HG03457 (cell line): ENCODE results near the gene GAK.
"Not testable (repeated sequence)": the region's sequence is repeated elsewhere in the genome, so short reads cannot be mapped to it uniquely, and the experiment has no call there.

Source experiments
- ATAC-seq: cut with Tn5 transposase; IDR thresholded peaks from one replicate; pipeline ENCODE4 v1.9.1; 2021; ENCODE audit warnings: moderate number of reproducible peaks; ENCODE audit not compliant: unreplicated experiment

GAK gene

DNA sequence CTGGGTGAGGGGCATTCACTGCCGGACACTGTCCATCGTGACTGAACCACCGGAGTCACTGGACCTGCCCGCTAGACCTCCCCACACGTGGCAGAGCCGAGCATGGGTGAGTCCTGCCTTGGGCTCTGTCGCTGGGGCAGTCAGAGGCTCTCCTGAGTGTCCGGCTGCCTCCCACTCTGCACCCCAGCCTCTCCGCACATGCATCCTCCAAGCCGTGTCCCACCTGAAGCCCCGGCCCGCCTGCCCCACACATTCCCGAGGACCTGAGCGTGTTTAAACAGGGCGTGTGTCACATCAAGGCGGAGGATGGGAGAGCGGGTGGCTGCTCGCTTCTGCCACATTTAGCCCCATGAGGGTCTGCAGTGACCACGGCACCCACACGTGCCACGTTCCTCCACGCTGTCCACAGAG lies 110.9 kb downstream of the GAK start:
- ATAC-seq, result no peak

DNA sequence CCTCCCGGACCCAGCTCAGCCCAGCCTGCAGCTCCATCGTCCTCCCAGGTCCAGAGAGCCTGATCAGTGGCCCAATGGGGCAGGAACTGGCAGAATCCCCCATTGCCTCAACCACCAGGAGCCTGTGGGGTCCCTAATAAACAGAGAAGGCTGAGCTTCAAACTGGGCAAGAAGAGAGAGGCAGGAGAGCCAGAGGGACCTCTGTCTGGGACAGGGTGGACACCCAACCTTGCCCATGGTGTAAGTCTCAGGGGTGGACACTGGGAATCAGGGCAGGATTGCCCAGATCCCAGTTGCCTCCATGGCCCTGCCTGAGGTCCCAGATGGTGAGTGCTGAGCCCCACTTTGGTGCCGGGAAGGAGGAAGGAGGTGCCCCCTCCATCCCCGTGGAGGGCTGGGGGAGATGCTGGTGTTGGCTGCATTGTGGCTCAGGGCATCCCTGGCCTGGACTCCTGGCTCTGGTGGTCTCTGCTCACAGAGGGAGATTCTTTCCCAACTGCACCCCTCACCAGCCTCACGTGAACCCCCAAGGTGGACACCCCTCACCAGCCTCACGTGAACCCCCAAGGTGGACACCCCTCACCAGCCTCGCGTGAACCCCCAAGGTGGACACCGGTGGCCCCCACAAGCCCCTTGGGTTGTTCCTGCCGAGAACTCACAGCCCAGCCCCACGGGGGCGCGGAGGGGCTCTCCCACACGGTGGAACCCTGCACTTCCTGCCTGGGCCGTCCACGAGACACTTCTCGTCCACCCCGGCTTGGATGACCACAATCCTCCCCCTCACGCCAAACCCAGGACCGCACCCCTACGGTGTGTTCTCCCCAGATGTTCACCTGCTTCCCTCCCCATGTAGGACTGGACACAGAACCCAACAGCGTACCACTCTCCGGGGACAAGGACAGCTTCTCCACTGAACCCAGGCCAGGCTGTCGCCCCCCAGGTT lies 111.6 kb downstream of the GAK start:
- ATAC-seq, result no peak

DNA sequence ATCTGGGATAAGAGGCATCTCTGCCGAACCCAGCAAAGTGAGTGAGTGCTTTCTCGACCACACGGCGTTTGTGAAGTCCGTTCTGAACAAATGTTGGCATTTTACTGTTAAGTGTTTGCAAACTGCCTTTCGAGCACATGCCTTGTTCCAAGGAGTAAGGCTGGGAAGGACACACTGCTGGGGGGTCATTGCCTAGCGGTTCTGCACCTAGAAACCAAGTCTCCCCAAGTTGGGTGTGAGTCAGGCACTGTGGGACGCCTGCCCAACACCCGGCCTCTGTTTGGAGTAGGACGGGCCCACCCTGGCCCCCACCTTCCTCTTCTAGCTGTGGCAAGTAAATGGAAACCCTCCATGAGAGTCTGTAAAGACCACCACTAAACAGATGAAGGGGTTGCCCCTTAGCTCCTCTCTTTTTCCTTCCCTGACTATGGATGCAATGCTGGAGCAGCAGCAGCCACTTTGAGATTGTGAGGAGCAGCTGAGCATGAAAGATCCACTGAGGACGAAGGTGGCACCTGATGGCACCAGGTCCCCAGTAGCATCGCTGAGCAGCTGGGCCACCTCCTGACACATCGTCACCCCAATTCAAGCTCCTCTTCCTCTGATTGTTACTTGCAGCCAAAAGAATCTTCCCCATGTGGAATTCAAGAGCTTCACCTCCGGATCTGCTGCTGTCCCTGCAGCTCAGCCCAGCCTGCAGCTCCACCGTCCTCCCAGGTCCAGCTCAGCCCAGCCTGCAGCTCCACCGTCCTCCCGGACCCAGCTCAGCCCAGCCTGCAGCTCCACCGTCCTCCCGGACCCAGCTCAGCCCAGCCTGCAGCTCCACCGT lies 112.5 kb downstream of the GAK start:
- no peak for ATAC-seq

DNA sequence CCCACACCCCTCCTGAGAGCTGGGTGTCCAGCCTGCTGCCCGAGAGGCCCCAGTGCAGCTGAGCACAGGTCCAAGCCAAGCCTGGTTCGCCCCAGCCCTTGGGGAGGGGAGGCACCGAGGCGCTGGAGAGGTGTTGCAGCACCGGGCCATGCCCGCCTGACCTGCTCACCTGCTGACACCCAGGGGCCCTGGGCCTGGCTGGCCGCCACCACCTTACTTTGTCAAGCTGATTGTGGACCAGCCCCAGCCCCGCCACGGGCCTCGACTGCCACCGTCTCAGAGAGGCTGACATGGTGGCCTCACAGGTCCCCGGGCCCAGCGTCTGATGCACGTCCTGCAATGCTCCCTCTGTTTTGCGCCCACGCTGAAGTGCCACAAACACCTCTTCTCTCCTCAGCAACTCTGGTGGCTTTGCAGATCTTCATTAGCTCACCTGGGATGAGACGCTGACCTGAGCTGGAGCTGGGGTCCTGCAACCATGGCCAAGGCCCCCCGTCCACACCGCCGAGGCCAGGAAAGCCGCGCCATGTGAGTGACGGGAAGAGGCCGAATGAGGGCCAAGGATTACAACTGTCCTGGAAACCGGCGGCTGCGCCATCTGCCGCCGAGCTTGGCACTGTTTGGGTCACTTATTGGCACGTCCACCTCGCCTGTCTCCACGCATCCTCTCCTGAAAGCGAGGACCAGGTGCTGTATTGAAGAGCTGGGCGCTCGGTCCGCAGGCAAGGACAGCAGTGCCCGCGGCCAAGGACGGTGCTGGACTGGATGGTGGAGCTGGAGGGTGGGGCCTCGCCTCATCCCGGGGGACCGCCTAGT lies 113.8 kb downstream of the GAK start:
- ATAC-seq, result no peak

DNA sequence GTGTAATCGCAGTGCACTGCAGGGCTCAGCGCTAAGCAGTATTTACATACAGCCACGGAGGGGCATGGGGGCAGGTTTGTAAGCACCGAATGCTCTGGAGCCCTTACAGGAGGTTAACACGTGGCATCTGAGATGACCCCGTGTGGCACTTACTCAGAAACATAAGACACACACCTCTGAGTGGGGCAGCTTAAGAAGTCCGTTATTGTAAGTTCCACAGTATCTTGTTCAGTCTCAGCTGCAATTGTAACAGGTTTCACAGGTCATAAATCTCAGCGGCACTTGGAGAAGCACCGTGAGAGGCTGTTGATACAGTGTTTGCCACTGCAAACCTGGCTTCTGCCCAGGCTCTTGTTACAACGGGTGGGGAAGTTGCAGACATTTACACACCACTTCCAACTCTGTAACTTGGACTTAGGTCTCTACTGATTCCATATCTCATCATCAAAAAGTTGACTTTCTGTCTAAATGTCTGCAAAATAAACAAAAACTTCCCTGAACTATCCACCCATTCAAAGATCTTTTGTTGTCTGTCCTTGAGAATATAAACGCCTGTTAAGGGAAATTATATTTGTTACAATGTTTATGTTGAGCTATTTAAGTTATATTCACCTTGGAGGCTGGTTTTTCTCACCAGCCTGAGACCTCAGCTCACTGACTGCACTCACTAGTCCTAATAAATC lies 116.5 kb downstream of the GAK start:
- ATAC-seq, result no peak

DNA sequence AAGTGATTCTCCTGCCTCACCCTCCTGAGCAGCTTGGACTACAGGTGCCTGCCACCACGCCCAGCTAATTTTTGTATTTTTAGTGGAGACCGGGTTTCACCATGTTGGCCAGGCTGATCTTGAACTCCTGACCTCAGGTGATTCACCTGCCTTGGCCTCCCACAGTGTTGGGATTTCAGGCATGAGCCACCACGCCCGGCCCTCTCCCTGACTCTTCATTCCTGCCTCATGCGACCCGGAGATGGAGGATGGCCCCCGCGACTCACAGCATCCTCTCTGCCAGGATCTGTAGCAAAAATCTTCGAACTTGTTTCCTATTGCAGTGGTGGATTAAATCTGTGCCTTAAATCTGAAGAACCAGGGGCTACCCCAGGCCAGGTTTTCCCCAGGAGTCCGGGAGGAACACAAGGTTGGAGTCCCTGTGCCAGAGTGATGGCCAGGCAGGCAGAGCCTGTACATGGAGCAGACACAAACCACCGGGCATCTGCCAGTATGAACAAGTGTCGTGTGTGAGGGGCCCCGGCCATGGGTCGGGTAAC lies 117.7 kb downstream of the GAK start:
- ATAC-seq, result no peak

DNA sequence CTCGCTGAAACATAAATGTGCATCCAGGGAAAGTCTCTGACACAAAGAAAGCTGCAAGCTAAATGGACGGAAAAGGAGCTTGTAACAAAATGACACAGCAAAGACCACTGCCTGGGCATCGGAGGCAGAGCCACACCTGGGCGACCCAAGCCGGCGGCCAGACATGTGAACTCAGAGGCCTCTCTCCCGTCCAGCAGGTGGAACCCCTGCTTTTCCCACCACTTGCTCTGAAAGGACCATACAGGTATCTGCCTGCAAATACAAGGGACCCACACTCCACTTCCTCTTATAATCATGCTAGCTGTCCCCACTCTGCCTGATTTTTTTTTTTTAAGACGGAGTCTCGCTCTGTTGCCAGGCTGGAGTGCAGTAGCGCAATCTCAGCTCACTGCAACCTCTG lies 118.2 kb downstream of the GAK start:
- ATAC-seq, result no peak

DNA sequence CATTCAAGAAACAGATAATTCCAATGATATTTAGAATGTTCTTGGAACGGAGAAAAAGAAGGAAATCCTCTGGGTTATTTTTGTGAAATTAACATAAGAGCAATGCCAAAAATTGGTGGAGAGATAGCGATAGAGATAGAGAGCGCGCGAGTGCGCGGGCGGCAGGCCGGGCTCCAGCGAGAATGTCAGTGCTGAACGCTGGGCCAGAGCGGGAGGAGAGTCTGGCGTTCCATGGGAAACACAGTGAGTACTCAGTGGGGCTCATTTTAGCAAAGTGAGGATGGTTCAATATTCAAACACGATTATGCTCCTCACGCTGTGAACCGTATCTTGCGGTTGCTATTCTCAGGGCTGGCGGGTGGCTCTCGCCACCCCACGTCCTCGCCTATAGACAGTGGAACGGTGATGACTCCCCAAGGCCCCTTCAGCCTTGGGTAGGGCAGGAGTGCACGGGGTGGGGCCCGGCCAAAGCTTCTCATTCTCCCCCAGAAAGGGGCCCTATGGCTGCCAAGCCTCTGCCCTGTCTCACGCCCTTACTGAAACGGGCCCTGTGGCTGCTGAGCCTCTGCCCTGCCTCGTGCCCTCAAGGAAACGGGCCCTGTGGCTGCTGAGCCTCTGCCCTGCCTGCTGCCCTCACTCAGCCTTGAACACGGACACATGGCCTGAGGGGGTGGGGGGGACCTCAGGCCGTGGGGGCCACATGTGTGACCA lies 123.1 kb downstream of the GAK start:
- no peak for ATAC-seq

DNA sequence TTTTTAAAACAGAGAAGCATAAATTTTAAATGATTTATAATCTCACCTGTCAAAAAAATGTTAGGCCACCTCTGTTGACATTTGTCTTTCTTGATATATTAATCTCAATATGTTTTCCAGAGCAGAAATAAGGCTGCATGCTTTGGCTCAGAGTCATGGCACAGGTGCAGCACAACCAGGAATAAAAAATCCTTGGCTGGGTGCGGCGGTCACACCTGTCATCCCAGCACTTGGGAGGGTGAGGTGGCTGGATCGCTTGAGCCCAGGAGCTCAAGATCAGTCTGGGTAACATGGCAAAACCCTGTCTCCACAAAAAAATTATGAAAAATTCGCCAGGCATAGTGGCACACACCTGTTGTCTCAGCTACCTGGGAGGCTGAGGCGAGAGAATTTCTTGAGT lies 124.3 kb downstream of the GAK start:
- no peak for ATAC-seq

DNA sequence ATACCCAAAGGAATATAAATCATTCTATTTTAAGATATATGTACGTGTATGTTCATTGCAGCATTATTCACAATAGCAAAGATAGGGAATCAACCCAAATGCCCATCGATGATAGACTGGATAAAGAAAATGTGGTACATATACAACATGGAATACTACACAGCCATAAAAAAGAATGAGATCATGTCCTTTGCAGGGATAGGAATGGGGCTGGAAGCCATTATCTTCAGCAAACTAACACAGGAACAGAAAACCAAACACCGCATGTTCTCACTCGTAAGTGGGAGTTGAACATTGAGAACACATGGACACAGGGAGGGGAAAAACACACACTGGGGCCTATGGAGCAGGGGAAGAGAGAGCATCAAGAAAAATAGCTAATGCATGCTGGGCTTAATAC lies 125.1 kb downstream of the GAK start:
- not testable (repeated sequence) for ATAC-seq

DNA sequence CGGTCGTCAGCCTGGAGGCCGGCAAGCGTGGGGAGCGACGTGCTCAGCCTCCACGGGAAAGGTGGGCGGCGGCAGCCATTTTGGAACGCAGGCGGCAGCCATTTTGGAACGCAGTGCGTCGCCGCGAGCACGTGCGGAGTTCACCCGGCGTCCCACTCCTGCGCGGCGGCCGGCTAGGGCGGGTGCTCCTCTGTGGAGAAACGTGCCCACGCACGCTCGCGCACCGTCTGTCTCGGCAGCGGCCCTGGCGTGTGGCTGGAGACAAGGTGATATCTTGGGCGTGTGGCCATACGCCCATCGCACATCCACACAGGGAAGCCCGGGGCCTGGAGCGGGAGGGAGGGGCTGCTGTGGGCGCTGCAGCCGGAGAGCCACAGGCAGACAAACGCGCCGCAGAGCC lies 127.3 kb downstream of the GAK start:
- ATAC-seq, result no peak

DNA sequence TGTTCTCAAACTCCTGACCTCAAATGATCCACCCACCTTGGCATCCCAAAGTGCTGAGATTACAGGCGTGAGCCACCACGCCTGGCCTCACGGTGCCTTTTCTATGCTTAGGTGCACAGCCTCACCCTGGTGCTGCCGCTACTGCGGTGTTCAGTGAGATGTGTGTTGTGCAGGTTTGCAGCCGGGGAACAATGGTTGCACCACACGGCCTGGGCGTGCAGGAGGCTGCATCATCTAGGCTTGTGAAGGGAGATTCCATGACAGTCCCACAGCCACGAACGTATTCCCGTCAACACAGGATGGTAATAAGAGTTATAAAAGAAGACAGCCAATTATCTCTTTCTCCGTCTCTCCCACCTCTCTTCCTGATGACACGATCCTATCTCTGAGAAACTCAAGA lies 128.2 kb downstream of the GAK start:
- no peak for ATAC-seq

DNA sequence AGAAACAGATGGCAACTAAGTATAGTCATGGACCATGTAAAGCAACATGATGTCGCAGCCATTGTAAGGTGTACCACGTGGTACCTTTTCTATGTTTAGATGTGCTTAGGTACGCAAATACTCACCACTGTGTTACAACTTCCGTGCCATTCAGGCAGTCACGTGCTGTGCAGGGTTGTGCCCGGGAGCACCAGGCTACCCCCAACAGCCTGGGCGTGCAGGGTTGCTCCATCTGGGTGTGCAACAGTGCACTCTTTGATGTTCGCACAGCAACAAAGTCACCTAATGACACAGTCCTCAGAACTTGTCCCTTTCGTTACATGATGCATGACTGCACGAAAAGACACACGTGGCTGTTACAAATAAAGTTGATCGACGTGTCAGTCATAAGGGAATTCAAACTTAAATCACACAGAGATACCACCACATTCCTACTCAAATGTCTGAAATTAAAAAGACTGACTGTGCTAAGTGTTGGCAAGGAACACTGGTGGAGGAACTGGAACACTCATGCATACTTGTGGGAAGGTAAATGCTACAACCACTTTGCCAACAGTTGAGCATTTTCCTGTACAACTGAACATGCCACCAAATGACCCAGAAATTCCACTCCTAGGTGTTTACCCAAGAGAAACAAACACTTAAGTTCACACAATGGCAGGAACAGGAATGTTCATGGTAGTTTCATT lies 130.5 kb downstream of the GAK start:
- ATAC-seq, result no peak
